Endothelial cell of umbilical vein (primary cell): Measurements from ENCODE around the gene DCLK1.

Experiments used
- CTCF ChIP-seq, 2 donors: IDR thresholded peaks; 1 replicate in 1 of 2; 2 replicates in 1 of 2; pipeline ENCODE4 v1.5.1; 2011; ENCODE audit warnings: low read length in 2 of 2, mild to moderate bottlenecking in 2 of 2, moderate library complexity in 2 of 2, control low read depth in 1 of 2, inconsistent platforms in 1 of 2, low read depth in 1 of 2; ENCODE audit not compliant: insufficient read depth in 1 of 2; ENCODE audit errors: extremely low read depth in 1 of 2
- EZH2 ChIP-seq: IDR thresholded peaks from 2 replicates; pipeline ENCODE4 v1.6.1; 2012; ENCODE audit warnings: borderline replicate concordance, low read depth, mild to moderate bottlenecking, moderate library complexity, low read length, inconsistent platforms; ENCODE audit not compliant: severe bottlenecking
- JUN ChIP-seq: IDR thresholded peaks from 2 replicates; pipeline ENCODE4 v1.6.1; 2011; ENCODE audit warnings: borderline replicate concordance, low read depth; ENCODE audit not compliant: insufficient read length, insufficient read depth
- POLR2A ChIP-seq: IDR thresholded peaks from 2 replicates; pipeline ENCODE4 v1.6.1; 2012; ENCODE audit warnings: low read depth, mild to moderate bottlenecking, control low read depth, low read length
- POLR2AphosphoS5 ChIP-seq: IDR thresholded peaks from 2 replicates; pipeline ENCODE4 v1.6.1; 2012; ENCODE audit warnings: low read depth, mild to moderate bottlenecking, control low read depth, low read length, moderate library complexity; ENCODE audit not compliant: insufficient read depth

DNA sequence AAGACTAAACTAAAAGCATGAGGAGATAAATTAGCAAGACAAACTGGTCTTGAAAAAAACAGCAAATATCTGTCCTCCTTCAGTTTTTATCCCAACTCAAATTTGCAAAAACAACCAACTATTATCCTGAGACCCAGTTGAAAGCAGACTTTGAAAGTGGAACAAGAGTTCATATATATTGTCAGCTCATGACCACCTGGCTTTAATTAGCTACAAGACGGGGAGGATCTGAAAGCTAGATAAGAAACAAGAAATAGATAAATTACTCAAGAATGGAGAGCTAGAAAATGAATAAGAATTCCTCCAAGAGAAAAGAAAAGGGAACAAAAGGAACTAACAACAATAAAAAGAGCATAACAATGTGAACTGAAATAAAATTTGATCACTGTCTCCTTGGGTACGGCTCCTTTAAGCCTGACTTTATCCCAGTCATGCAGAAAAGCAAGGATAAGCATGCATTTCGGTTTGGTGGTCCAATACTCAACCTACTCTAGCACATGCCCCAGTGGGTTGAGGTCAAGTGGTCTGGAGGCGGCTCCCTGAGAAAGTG lies 246.9 kb downstream of the DCLK1 start:
- TF ChIP-seq CTCF (IDR thresholded peaks at IDR 0.05; ENCODE audit: extremely low read depth in 1 of 2, insufficient read depth in 1 of 2, low read depth in 1 of 2, low read length in 2 of 2) (no peak), EZH2 (no peak), POLR2A (no peak), JUN (no peak), POLR2AphosphoS5 (no peak)
